HS-27A (cell line): ENCODE measurements around the gene CEP120.
A peak's percentile ranks its signal among the peaks of the same experiment; 100 is the strongest.
"Not testable (repeated sequence)": the region's sequence is repeated elsewhere in the genome, so short reads cannot be mapped to it uniquely, and the experiment has no call there.

Experiments
- DNase-seq: peaks from one replicate; pipeline ENCODE4 v3.0.0-alpha.2; 2012; ENCODE audit warnings: low read depth, missing footprints

The CEP120 gene

GRCh38 chr5:123387313-123387712, 35.9 kb downstream of the CEP120 start:
- no peak for DNase-seq

- DNase-seq, result no peak
Measured at GRCh38 chr5:123382252-123382651, 41.0 kb downstream of the CEP120 start.

GRCh38 chr5:123371575-123372179, 51.5 kb downstream of the CEP120 start:
- peak; percentile 3 for DNase-seq

GRCh38 chr5:123369371-123369968, 53.7 kb downstream of the CEP120 start:
- DNase-seq, result no peak

- DNase-seq, result no peak
Measured at GRCh38 chr5:123367739-123368138, 55.5 kb downstream of the CEP120 start.

DNA sequence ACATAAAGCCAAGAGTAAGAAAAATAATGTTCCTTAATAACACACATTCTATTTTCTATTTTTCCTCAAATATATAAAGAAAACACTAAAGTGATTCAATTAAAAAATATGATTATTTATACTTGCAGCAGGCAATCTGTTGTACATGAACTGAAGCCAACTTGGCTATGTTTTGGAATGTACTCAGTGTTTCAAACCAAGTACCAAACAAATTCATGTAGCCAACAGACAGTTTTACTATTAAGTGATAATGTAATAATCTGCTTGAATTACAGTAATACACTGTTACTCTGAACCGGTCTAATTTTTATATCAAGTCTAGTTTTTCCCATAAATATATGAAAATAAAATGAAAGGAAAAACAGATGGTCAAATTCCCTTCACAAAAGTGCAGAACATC, 58.0 kb downstream of the CEP120 start:
- no peak for DNase-seq

- DNase-seq, result no peak
Measured at GRCh38 chr5:123364441-123365155, 58.6 kb downstream of the CEP120 start.

DNA sequence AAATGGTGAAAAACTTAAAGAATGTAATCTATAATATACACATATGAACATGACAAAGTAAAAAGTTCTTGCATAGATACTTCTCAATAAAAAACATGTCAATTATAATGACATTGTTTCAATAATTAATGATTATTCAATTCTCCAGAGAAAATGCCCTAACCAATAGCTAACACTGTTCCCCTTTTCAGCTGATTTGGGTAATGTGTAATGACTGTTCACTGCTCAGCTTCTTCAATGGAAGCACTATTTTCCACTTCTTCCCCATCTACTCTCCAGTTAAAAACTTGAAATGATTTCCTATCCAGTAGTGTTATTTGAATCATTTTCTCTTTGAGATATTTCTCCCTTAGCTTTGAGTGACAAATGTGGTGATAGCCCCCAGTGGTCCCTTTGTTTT, 62.3 kb downstream of the CEP120 start:
- no peak for DNase-seq

- no peak for DNase-seq
Measured at GRCh38 chr5:123360201-123360571, 63.0 kb downstream of the CEP120 start.

- DNase-seq, result no peak
Measured at GRCh38 chr5:123359454-123360200, 63.6 kb downstream of the CEP120 start.

DNA sequence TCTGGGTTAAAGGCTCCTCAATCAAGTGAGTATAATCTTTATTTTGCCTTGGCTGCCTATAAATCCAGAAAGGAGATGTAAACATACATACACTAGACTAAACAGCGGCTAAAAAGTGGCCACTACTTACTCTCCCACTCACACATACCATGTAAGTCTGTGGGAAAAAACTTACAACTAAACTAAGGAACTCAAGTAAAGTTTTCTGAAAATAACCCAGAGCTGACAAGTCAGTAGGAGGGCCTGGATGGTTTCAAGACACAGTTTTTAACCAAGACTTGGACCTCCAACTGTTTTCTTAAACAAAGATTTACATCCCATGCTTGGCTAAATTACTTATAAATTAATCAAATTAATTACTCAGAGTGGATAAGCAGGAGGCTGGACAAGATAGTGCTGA, 64.5 kb downstream of the CEP120 start:
- no peak for DNase-seq

- DNase-seq, result no peak
Measured at GRCh38 chr5:123358304-123358703, 64.9 kb downstream of the CEP120 start.

GRCh38 chr5:123351820-123352219, 71.4 kb downstream of the CEP120 start:
- no peak for DNase-seq

DNA sequence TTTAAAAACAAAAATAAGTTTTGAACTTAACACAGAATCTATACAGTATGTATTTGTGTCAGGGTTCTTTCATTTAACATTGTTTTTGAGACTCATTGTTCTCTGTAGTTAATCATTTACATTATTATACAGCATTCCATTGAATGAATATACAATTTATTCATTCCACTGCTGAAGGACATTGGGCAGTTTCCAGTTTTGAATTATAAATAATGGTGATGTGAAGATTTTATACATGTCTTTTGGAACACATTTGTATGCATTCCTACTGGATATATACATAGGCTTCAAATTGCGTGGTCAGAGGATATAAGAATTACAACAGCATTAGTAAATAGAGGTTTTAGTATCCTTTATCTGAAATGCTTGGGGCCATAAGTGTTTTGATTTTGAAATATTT, 72.0 kb downstream of the CEP120 start:
- no peak for DNase-seq

- DNase-seq, result no peak
Measured at GRCh38 chr5:123350742-123351141, 72.5 kb downstream of the CEP120 start.

GRCh38 chr5:123344816-123345426, 78.3 kb downstream of the CEP120 start:
- no peak for DNase-seq

DNA sequence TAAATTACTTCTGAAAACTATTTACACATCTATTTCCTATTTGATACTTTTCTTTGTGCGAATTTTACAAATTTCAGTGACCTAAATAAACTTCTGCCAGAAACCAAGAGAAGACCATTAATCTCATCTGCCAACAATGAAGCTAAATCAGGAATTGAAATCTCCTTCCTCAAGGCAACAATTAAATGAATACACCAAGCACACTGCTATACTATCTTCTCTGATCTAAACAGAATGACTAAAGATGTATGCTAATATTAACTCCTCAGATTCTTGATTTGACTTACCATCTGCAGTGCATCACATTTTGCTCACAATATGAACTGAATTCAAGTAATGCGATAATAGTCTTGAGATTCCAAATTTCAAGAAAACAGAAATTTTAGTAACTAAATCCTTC, 82.3 kb downstream of the CEP120 start:
- no peak for DNase-seq

DNA sequence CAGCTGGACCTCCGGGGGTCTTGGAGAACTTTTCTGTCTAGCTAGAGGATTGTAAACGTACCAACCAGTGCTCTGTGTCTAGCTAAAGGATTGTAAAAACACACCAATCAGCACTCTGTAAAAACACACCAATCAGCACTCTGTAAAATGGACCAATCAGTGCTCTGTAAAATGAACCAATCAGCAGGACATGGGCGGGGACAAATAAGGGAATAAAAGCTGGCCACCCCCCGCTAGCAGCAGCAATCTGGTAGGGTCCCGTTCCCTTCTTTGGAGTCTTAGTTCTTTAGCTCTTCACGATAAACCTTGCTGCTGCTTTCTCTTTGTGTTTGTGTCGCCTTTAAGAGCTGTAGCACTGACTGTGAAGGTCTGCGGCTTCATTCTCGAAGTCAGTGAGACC, 114.8 kb downstream of the CEP120 start:
- DNase-seq, result not testable (repeated sequence)

- no peak for DNase-seq
Measured at GRCh38 chr5:123305751-123306150, 117.5 kb downstream of the CEP120 start.

DNA sequence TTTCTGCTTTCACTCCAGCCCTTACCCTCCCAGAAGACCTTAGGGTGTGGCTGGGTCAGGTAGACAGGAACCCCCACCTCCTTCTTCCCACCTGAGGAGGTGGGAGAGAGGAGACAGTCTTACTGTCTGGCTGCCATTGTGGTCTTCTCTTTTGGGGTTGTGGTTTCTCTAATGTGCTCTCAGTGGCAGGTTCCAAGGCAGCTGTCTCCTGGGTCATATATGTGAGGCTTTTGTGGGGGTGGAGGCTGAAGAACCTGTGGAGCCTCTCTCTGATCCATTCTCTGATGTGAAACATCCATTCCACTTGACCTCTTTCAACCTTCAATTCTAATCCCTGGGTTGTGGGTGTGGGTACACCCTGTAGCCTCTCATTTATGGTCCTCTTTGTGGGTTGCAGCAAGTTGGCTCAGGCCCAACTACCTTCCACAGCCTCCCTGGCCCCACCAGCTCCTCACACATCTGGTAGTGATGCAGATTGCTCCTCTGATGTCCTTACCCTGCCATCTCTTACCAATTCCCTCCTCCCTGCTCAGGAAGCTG, 118.4 kb downstream of the CEP120 start:
- DNase-seq, result no peak

DNA sequence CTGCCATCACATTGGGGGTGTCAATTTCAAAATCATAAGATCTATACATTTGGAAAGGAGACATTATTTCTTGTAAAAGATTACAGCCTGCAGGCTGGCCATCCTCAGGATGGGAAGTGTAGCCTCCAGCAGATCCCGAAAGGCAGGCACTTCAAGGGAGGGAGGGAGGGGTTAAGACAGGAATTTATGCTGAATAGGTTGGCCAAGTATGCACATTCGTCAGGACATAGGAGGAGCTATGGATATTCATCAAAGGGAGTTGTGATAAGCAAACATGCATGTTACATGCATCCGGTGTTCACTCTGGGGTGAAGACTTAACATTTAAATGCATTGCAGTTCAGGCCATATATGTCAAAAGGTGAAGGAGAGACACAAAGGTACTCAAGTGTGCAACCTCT, 119.4 kb downstream of the CEP120 start:
- no peak for DNase-seq

- DNase-seq, result no peak
Measured at GRCh38 chr5:123300266-123300665, 122.9 kb downstream of the CEP120 start.
